HG02840 (cell line): ENCODE data around the gene DDX54.
"Not testable (repeated sequence)": the region's sequence is repeated elsewhere in the genome, so short reads cannot be mapped to it uniquely, and the experiment has no call there.

Experiments used
- ATAC-seq: cut with Tn5 transposase; IDR thresholded peaks from one replicate; pipeline ENCODE4 v1.9.1; 2021; ENCODE audit warnings: mild to moderate bottlenecking, moderate library complexity, moderate number of reproducible peaks; ENCODE audit not compliant: unreplicated experiment, low FRiP score

The DDX54 gene

GRCh38 chr12:113221181-113221996, 36.1 kb upstream of the DDX54 start, which contains the start of gene TPCN1:
Gene TPCN1, plus strand, starts transcription at chr12:113221464. Its CDS starts 5,389 bp downstream, at chr12:113226853.
- ATAC-seq, result peak; percentile 93

DNA sequence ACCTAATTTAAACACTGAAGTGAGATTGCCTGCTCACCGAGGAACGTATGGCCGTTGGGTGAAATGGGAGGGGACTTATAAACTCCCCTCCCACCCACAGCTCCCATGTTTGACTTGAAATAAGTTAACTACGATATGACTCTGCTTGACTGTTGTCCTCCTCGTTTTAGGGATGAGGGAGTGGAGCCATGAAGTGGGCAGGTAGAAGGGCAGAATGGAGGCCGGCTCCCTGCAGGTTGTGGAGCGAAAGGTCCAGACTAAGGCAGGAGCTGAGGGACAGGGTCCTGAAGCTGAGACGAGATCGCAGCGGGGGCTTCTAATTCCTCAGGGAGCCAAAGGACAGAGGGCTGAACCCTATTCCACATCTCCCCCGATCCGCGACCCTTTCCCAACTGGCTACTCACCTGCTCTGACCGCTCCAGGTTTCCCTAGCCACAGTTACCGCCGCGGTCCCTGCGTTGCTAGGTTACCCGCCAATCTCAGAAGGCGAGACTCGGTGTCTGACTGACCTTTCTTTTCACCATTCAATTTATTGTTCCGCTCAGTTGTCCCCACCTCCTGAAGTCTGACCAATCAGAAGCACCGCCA, 35.4 kb upstream of the DDX54 start:
- no peak for ATAC-seq

GRCh38 chr12:113216027-113216426, 30.7 kb upstream of the DDX54 start:
- ATAC-seq, result no peak

- ATAC-seq, result no peak
Observed at GRCh38 chr12:113214895-113215400, 29.7 kb upstream of the DDX54 start.

- ATAC-seq, result no peak
Observed at GRCh38 chr12:113211160-113211559, 25.9 kb upstream of the DDX54 start.

DNA sequence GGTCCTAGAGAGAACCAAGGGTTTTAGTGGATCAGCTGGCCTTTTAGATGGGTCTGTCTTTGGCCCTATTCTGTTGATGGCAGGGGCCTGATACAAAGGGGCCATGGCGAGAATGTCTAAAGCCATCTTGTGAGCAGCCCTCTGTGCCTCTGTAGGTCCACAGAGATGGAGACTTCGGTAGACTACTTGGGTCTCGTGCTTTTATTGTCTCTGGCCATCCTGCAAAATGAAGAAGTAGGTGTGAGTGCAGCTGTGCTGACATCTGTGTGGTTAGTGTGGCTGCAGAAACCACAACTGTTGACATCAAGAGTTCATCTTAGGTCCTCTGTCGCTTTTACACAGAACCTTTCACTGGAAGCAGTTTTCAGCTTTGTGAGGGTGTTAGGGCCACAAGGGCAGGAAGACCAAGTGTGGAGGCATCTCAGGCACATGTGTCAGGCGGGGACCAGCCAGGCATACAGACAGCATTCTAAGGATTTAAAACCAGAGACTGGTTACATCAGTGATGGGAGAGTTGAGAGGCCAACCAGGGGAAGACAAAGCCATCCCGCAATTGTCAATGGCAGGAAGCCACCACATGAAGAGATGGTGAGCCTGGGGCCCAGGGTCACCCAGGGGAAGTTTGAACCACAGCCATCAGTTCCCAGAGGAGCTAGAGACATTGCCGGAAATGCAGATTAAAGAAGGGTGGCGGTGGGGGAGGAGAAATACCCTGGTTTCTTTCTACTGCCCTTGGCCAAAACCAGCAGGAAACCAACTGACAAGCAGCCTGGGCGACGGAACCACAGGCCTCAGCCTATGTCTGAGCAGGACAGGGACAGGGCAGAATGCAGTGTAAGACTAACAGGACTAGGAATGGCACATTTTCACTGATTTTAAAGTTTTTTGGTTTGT, 23.0 kb upstream of the DDX54 start:
- peak; percentile 74 for ATAC-seq

GRCh38 chr12:113207613-113208040, 22.3 kb upstream of the DDX54 start:
- no peak for ATAC-seq

GRCh38 chr12:113206802-113207201, 21.5 kb upstream of the DDX54 start:
- not testable (repeated sequence) for ATAC-seq

GRCh38 chr12:113204804-113205203, 19.5 kb upstream of the DDX54 start:
- no peak for ATAC-seq

- no peak for ATAC-seq
Observed at GRCh38 chr12:113203852-113204760, 18.8 kb upstream of the DDX54 start.

DNA sequence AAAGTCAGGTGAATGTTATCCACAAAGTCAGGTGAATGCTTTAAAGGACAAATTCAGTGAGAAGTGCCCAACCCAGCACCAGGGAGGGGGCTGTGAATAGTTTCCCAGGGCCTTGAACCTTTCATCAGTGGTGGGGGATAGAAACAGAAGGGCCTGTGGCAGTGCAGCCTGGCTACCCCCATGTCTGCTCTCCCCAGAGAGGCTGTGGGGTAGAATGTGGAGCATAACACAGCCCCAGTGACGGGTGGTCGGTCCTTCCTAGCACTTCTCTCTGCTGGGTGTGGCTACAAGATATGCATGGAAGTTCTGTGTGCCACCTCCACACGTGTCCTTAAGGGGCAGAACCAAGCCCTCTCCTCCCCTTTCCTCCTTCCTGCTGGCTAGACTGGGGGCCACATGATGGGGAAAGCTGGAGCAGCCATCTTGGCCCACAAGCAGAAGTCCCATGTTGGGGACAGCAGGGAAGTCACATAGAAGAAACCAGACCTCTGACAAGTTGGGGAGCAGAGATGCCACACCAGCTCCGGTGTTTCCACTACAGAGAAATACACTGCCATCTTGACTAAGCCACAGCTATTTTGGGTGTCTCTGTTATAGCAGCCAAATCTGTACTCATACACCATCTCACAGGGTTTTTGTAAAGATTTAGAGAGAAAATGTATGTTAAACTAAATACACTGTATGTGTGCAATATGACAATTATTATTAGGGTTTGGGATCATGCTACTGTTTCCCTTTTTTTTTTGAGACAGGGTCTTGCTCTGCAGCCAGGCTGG, 17.2 kb upstream of the DDX54 start:
- ATAC-seq, result no peak

DNA sequence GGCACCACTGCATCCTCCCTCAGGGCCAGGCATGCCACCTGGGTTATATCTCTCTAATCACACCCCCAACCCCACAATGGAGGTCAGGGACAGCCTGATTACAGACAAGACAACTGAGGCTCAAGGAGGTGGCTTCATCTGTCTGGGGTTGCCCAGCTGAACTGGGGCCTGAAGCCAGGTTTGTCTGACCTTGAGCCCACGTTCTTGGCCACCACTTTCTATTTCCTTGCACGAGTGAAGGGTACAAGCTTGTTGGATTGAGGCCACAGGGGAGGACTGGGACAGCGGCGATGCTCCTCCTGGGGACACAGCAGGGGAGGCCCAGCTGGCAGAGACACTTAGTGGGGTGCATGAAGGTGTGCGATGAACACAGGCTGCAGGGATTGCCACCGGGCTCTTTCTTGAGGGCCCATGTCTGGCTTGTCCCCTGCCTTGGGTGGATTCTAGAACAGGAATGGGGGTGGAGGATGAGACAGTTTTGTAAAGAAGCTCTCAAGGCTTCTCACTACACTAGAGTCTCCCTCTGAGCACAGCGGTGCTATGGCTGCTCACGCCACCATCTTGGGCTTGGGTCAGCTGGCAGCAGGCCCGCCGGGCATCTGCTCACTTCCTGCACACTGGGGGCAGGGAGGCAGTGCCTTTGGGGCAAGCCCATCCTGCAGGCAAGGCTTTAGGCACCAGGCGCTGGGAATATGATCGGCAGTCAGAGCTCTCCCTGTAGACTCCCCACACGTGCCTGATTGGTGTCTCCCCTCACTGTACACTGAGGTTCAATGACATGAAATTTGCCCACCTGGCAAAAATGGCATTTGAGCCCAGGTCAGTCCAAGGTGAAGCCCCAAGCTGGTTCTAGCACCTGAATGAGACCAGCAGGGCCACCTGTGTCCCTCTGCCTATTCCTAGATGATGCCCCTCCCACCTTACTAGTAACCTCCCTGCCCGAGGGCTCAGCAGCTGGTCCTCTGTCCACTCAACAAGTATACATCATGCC, 16.2 kb upstream of the DDX54 start:
- ATAC-seq, result no peak

DNA sequence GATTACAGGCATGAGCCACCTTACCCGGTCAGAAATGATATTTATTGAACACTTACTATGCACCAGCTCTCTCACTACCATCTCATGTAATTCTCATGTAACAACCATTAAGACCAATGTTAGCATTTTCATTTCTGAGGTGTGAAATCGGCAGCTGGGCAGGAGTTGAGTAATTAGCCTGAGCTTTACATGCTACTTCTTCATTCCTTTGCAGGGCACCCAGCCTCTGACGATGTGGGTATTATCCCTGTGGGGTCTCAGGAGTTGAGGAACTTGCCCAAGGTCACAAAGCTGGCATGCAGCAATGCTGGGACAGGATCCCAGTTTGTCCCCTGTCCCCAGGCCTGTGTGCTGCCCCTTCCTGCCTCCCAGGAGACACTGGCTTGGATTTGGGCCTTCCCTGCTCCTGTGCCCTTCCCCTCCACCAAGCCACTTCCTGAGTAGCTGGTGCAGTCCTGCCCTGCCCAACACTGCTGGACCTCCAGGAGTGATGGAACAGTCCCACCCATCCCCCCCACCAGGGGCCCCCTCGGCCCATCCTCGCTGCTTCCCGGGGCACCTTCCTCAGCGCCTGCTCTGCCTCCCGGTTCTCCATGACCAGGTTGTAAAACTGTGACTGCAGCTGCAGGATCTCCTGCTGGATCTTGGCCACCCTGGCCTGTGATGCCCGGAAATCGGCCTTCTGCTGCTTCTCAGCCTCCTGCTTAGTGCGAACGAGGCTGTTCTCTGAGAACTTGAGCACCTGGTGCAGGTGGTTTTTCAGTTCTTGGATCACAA, 14.9 kb upstream of the DDX54 start:
- no peak for ATAC-seq

DNA sequence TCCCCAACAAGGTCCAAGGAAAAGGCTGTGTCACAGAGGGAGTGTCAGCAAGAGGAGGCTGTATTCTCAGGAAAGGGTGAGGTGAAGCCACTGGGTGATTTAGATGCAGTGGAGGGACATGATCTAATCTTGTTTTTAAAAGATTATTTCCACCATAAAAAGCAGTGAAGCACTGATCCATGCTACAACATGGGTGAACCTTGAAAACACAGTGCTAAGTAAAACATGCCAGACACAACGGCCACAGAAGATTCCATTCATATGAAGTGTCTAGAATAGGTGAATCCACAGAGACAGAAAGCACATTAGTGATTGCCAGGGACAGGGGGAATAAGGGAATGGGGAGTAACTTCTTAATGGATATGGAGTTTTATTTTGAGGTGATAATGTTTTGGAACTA, 13.0 kb upstream of the DDX54 start:
- ATAC-seq, result no peak

DNA sequence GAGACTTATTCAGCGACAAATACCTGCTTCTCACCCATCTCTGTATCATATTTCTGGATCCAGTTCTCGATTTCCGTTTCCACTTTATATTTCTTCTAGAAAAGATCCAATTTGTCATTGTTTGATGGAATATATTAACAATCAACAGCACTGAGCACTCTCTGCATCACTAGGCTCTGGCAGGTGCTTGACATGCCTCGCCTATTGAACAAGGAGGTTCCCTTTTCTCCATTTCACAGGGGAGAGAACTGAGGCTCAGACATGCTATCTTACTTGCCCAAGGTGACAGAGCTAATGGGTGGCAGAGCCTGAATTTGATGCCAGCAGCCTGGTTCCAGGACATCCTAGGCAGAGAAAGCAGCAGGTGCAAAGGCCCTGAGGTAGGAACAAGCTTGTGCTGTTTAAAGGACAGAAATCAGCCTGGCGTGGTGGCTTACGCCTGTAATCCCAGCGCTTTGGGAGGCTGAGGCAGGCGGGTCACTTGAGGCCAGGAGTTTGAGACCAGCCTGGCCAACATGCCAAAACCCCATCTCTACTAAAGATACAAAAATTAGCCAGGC, 12.3 kb upstream of the DDX54 start:
- ATAC-seq, result no peak

- no peak for ATAC-seq
Observed at GRCh38 chr12:113196990-113197389, 11.7 kb upstream of the DDX54 start.

DNA sequence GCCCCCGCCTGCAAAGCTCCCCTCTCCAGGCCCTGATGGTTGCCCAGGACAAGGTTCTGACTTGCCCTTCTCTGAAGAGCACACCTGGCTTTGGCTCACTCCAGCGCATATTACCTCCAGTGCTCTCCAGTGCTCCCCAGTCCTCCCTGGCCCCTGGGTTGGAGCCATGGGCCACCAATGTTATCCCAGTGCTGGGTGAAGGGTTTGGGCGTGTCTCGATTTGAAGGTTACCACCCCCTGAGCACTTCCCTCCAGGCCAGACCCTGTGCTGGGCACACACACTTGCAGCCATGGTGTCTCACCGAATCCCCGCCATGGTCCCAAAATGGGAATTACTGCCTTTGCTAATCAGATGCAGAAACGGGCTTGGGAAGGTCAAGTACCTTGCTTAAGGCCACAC, 11.3 kb upstream of the DDX54 start:
- ATAC-seq, result no peak
